HEK293 (cell line): ENCODE data around the gene SHROOM4.

Experiments
- CTCF ChIA-PET: fragments of 350-600 bp; formaldehyde crosslinking; extraction: SDS; loops from one replicate; lab custom pipeline; 2021; ENCODE audit warnings: antibody characterized with exemption; lab: Yijun Ruan, JAX
- POLR2A ChIA-PET: fragments of 300-600 bp; formaldehyde crosslinking; extraction: SDS; loops from one replicate; lab custom pipeline; 2020; ENCODE audit warnings: antibody characterized with exemption, inconsistent platforms; lab: Yijun Ruan, JAX
- H3K27ac ChIP-seq: fragments of 200-500 bp; sonication (Bioruptor generic); 2 replicates; pipeline ENCODE4 v1.5.1; 2014; ENCODE audit warnings: low read depth, low read length, control low read depth, inconsistent platforms; ENCODE audit errors: extremely low read depth
- H3K36me3 ChIP-seq, 2 experiments: fragments of 200-500 bp in 1 of 2; sonication (Bioruptor generic) in 1 of 2; 1 replicate in 1 of 2; 2 replicates in 1 of 2; pipeline ENCODE4 v1.5.1; 2014 to 2017; ENCODE audit warnings: inconsistent platforms in 2 of 2, low read length in 2 of 2; ENCODE audit not compliant: control insufficient read depth in 2 of 2, insufficient read depth in 1 of 2
- H3K4me1 ChIP-seq: fragments of 200-500 bp; sonication (Bioruptor generic); 2 replicates; pipeline ENCODE4 v1.5.1; 2014; ENCODE audit warnings: mild to moderate bottlenecking, low read length, inconsistent platforms; ENCODE audit not compliant: control insufficient read depth, insufficient read depth
- H3K4me3 ChIP-seq: 2 replicates; pipeline ENCODE4 v1.5.1; 2011; ENCODE audit warnings: low read depth, mild to moderate bottlenecking, control low read depth, low read length, moderate library complexity
- H3K9me3 ChIP-seq: fragments of 200-500 bp; sonication (Bioruptor generic); 2 replicates; pipeline ENCODE4 v1.5.1; 2014; ENCODE audit warnings: low read depth, low read length, inconsistent platforms; ENCODE audit not compliant: control insufficient read depth, insufficient read depth
- AEBP2 ChIP-seq: fragments of 450-650 bp; formaldehyde crosslinking; IDR thresholded peaks from 2 replicates; pipeline ENCODE4 v1.5.1; 2016; ENCODE audit warnings: missing biosample characterization, missing genetic modification characterization, borderline replicate concordance
- HIC1 ChIP-seq: fragments of 450-650 bp; formaldehyde crosslinking; IDR thresholded peaks from 2 replicates; pipeline ENCODE4 v1.5.1; 2016; ENCODE audit warnings: missing biosample characterization, missing genetic modification characterization
- IKZF3 ChIP-seq: fragments of 450-650 bp; IDR thresholded peaks from 2 replicates; pipeline ENCODE4 v1.5.0; 2018; ENCODE audit warnings: missing biosample characterization, mild to moderate bottlenecking, missing genetic modification characterization, moderate library complexity
- TCF7L2 ChIP-seq: IDR thresholded peaks from 2 replicates; pipeline ENCODE4 v1.6.1; 2011; ENCODE audit warnings: low read depth, mild to moderate bottlenecking, inconsistent platforms, low read length, moderate library complexity, borderline replicate concordance
- ZBTB17 ChIP-seq: fragments of 450-650 bp; formaldehyde crosslinking; IDR thresholded peaks from 2 replicates; pipeline ENCODE4 v1.5.1; 2016; ENCODE audit warnings: missing biosample characterization, missing genetic modification characterization
- ZBTB48 ChIP-seq: fragments of 450-650 bp; formaldehyde crosslinking; IDR thresholded peaks from 2 replicates; pipeline ENCODE4 v1.5.1; 2016; ENCODE audit warnings: missing biosample characterization, missing genetic modification characterization
- ZBTB8A ChIP-seq: fragments of 450-650 bp; formaldehyde crosslinking; IDR thresholded peaks from 2 replicates; pipeline ENCODE4 v1.5.1; 2016; ENCODE audit warnings: missing biosample characterization, missing genetic modification characterization
- ZNF133 ChIP-seq: fragments of 450-650 bp; formaldehyde crosslinking; IDR thresholded peaks from 2 replicates; pipeline ENCODE4 v1.5.1; 2016; ENCODE audit warnings: missing biosample characterization, missing genetic modification characterization
- ZNF146 ChIP-seq: fragments of 450-650 bp; formaldehyde crosslinking; IDR thresholded peaks from 2 replicates; pipeline ENCODE4 v1.5.1; 2016; ENCODE audit warnings: missing biosample characterization, missing genetic modification characterization
- ZNF2 ChIP-seq: fragments of 450-650 bp; formaldehyde crosslinking; IDR thresholded peaks from 2 replicates; pipeline ENCODE4 v1.5.1; 2016; ENCODE audit warnings: missing biosample characterization, missing genetic modification characterization
- ZNF473 ChIP-seq: fragments of 450-650 bp; formaldehyde crosslinking; IDR thresholded peaks from 2 replicates; pipeline ENCODE4 v1.5.1; 2017; ENCODE audit warnings: missing biosample characterization, missing genetic modification characterization
- ZNF518A ChIP-seq: fragments of 450-650 bp; formaldehyde crosslinking; conservative IDR thresholded peaks from 2 replicates; pipeline ENCODE4 v1.5.1; 2016; ENCODE audit warnings: low read depth, missing biosample characterization, missing genetic modification characterization
- ZNF549 ChIP-seq: fragments of 450-650 bp; IDR thresholded peaks from 2 replicates; pipeline ENCODE4 v1.5.1; 2018; ENCODE audit warnings: missing biosample characterization, missing genetic modification characterization, mild to moderate bottlenecking, inconsistent platforms, moderate library complexity
- ZNF560 ChIP-seq: fragments of 450-650 bp; formaldehyde crosslinking; IDR thresholded peaks from 2 replicates; pipeline ENCODE4 v1.5.1; 2017; ENCODE audit warnings: missing biosample characterization, missing genetic modification characterization, borderline replicate concordance
- ZNF585B ChIP-seq: fragments of 450-650 bp; formaldehyde crosslinking; IDR thresholded peaks from 2 replicates; pipeline ENCODE4 v1.5.1; 2016; ENCODE audit warnings: missing biosample characterization, missing genetic modification characterization
- ZNF660 ChIP-seq: fragments of 450-650 bp; IDR thresholded peaks from 2 replicates; pipeline ENCODE4 v1.5.1; 2018; ENCODE audit warnings: missing biosample characterization, mild to moderate bottlenecking, missing genetic modification characterization
- ZNF837 ChIP-seq: fragments of 450-650 bp; formaldehyde crosslinking; IDR thresholded peaks from 2 replicates; pipeline ENCODE4 v1.5.1; 2016; ENCODE audit warnings: missing biosample characterization, missing genetic modification characterization
- TF ChIP-seq, protein P1 (sequence below): fragments of 450-650 bp; formaldehyde crosslinking; IDR thresholded peaks from 2 replicates; pipeline ENCODE4 v1.5.1; 2016; ENCODE audit warnings: missing biosample characterization, missing genetic modification characterization
- TF ChIP-seq, protein P2 (sequence below): fragments of 450-650 bp; formaldehyde crosslinking; IDR thresholded peaks from 2 replicates; pipeline ENCODE4 v1.5.1; 2016; ENCODE audit warnings: missing biosample characterization, missing genetic modification characterization
- TF ChIP-seq, protein P3 (sequence below): fragments of 450-650 bp; formaldehyde crosslinking; IDR thresholded peaks from 2 replicates; pipeline ENCODE4 v1.5.1; 2016; ENCODE audit warnings: missing biosample characterization, missing genetic modification characterization

SHROOM4 gene

DNA sequence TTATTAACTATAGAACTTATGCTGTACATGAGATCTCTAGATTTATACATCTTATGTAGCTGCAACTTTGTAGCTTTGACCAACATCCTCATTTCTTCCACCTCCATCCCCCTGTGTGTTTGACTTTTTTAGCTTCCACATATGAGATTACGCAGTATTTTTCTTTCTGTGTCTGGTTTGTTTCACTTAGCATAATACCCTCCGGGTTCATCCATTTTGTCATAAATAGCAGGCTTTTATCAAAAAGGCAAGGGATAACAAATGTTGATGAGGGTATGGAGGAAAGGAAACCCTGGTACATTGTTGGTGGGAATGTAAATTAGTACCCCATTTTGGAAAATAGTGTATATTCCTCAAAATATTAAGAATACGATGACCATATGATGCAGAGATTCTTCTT is 227.0 kb downstream of the SHROOM4 start:
- Histone ChIP-seq H3K4me3 (no peak overlapping the region), H3K4me1 (no peaks in the 10 kb centered on the region), H3K36me3 (no peaks in the 10 kb centered on the region), H3K9me3 (no peaks in the 10 kb centered on the region)
- POLR2A ChIA-PET: no interaction called here
- TF ChIP-seq TCF7L2 (no peak), ZNF585B (tag by site-specific recombination) (no peak), ZNF560 (tag by site-specific recombination) (no peak), ZBTB48 (tag by site-specific recombination) (no peak), ZNF660 (tag by site-specific recombination) (no peak), ZNF133 (tag by site-specific recombination) (no peak), ZNF837 (tag by site-specific recombination) (no peak), ZNF2 (tag by site-specific recombination) (no peak)
- TF ChIP-seq, protein P1, sequence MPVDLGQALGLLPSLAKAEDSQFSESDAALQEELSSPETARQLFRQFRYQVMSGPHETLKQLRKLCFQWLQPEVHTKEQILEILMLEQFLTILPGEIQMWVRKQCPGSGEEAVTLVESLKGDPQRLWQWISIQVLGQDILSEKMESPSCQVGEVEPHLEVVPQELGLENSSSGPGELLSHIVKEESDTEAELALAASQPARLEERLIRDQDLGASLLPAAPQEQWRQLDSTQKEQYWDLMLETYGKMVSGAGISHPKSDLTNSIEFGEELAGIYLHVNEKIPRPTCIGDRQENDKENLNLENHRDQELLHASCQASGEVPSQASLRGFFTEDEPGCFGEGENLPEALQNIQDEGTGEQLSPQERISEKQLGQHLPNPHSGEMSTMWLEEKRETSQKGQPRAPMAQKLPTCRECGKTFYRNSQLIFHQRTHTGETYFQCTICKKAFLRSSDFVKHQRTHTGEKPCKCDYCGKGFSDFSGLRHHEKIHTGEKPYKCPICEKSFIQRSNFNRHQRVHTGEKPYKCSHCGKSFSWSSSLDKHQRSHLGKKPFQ (tag by site-specific recombination): no peak
- TF ChIP-seq, all 188 proteins: peak for 0
- no peak overlapping the region for H3K27ac ChIP-seq
- CTCF ChIA-PET: interaction anchor here (0.7 kb wide), 2 partner anchors 115 to 148 kb away, joined by 3 read pairs; no protein-coding TSS in a partner anchor

GRCh38 chrX:50586407-50586806 is 227.6 kb downstream of the SHROOM4 start:
- CTCF ChIA-PET: interaction anchor here (0.7 to 0.8 kb wide), 3 partner anchors 115 to 474 kb away, joined by 3 read pairs; no protein-coding TSS in a partner anchor
- Histone ChIP-seq H3K36me3 (no peaks in the 10 kb centered on the region), H3K4me3 (no peak overlapping the region), H3K4me1 (no peaks in the 10 kb centered on the region), H3K27ac (no peak overlapping the region), H3K9me3 (no peaks in the 10 kb centered on the region)
- POLR2A ChIA-PET: no interaction called here
- TF ChIP-seq ZNF585B (tag by site-specific recombination) (no peak), ZNF518A (tag by site-specific recombination) (no peak), AEBP2 (tag by site-specific recombination) (no peak), ZBTB17 (no peak), ZNF146 (no peak), IKZF3 (no peak), HIC1 (tag by site-specific recombination) (no peak), ZBTB8A (no peak), ZNF473 (tag by site-specific recombination) (no peak), ZNF549 (tag by site-specific recombination) (no peak)
- TF ChIP-seq, protein P2, sequence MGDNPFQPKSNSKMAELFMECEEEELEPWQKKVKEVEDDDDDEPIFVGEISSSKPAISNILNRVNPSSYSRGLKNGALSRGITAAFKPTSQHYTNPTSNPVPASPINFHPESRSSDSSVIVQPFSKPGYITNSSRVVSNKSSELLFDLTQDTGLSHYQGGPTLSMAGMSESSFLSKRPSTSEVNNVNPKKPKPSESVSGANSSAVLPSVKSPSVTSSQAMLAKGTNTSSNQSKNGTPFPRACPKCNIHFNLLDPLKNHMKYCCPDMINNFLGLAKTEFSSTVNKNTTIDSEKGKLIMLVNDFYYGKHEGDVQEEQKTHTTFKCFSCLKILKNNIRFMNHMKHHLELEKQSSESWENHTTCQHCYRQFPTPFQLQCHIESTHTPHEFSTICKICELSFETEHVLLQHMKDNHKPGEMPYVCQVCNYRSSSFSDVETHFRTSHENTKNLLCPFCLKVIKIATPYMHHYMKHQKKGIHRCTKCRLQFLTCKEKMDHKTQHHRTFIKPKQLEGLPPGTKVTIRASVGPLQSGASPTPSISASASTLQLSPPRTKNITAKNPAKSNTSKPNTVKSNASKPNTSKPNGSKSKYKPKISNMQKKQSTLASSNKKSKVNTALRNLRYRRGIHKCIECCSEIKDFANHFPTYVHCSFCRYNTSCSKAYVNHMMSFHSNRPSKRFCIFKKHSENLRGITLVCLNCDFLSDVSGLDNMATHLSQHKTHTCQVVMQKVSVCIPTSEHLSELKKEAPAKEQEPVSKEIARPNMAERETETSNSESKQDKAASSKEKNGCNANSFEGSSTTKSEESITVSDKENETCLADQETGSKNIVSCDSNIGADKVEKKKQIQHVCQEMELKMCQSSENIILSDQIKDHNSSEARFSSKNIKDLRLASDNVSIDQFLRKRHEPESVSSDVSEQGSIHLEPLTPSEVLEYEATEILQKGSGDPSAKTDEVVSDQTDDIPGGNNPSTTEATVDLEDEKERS (tag by site-specific recombination): no peak
- TF ChIP-seq, protein P3, sequence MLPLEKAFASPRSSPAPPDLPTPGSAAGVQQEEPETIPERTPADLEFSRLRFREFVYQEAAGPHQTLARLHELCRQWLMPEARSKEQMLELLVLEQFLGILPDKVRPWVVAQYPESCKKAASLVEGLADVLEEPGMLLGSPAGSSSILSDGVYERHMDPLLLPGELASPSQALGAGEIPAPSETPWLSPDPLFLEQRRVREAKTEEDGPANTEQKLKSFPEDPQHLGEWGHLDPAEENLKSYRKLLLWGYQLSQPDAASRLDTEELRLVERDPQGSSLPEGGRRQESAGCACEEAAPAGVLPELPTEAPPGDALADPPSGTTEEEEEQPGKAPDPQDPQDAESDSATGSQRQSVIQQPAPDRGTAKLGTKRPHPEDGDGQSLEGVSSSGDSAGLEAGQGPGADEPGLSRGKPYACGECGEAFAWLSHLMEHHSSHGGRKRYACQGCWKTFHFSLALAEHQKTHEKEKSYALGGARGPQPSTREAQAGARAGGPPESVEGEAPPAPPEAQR (tag by site-specific recombination): no peak
